HG03175 (cell line): ENCODE results near the gene WASF2.
"Not testable (repeated sequence)": the region's sequence is repeated elsewhere in the genome, so short reads cannot be mapped to it uniquely, and the experiment has no call there.

Experiments
- ATAC-seq: cut with Tn5 transposase; IDR thresholded peaks from one replicate; pipeline ENCODE4 v1.9.1; 2021; ENCODE audit warnings: mild to moderate bottlenecking, moderate library complexity; ENCODE audit not compliant: unreplicated experiment

WASF2 gene

GRCh38 chr1:27427329-27427728 is 62.6 kb downstream of the WASF2 start:
- no peak for ATAC-seq

GRCh38 chr1:27423709-27424108 is 66.3 kb downstream of the WASF2 start:
- ATAC-seq: no peak

- no peak for ATAC-seq
Observed at GRCh38 chr1:27418326-27419185, 71.4 kb downstream of the WASF2 start.

- ATAC-seq: no peak
Observed at GRCh38 chr1:27417713-27418112, 72.3 kb downstream of the WASF2 start.

GRCh38 chr1:27416387-27417111 is 73.4 kb downstream of the WASF2 start:
- ATAC-seq: no peak

GRCh38 chr1:27414091-27414490 is 75.9 kb downstream of the WASF2 start:
- ATAC-seq: no peak

- no peak for ATAC-seq
Observed at GRCh38 chr1:27413004-27413403, 77.0 kb downstream of the WASF2 start.

- no peak for ATAC-seq
Observed at GRCh38 chr1:27412502-27412901, 77.5 kb downstream of the WASF2 start.

GRCh38 chr1:27410709-27411108 is 79.3 kb downstream of the WASF2 start:
- no peak for ATAC-seq

GRCh38 chr1:27409669-27410068 is 80.3 kb downstream of the WASF2 start:
- ATAC-seq: no peak

GRCh38 chr1:27408151-27408550 is 81.8 kb downstream of the WASF2 start:
- no peak for ATAC-seq

- not testable (repeated sequence) for ATAC-seq
Observed at GRCh38 chr1:27406791-27407190, 83.2 kb downstream of the WASF2 start.

- no peak for ATAC-seq
Observed at GRCh38 chr1:27406362-27406680, 83.6 kb downstream of the WASF2 start.

- not testable (repeated sequence) for ATAC-seq
Observed at GRCh38 chr1:27405598-27406361, 84.2 kb downstream of the WASF2 start.

- ATAC-seq: no peak
Observed at GRCh38 chr1:27405074-27405473, 84.9 kb downstream of the WASF2 start.

GRCh38 chr1:27403931-27404330 is 86.0 kb downstream of the WASF2 start:
- no peak for ATAC-seq

GRCh38 chr1:27403065-27403726 is 86.8 kb downstream of the WASF2 start:
- no peak for ATAC-seq

GRCh38 chr1:27402349-27402754 is 87.6 kb downstream of the WASF2 start:
- no peak for ATAC-seq

- no peak for ATAC-seq
Observed at GRCh38 chr1:27400963-27401341, 89.0 kb downstream of the WASF2 start.

- no peak for ATAC-seq
Observed at GRCh38 chr1:27400082-27400962, 89.6 kb downstream of the WASF2 start.
